K562 (cell line): ENCODE results near the gene MYOM3. TPM values are rescaled to one million over a fixed set of nuclear protein-coding genes. Genes with fewer than 3 reads are reported as not detected.

Experiments
- ATAC-seq: fragments of 200-7000 bp; cut with Tn5 transposase; 3 replicates; pipeline ENCODE4 v1.9.1; 2020; ENCODE audit warnings: moderate library complexity
- BruUV-seq: library from RNA; stranded (reverse); fragments of 400-500 nt; replicated peaks from 2 replicates; lab custom pipeline; 2021; lab: Mats Ljungman, UMichigan
- CTCF ChIA-PET: fragments of 300-600 bp; formaldehyde crosslinking; extraction: SDS; loops from one replicate; lab custom pipeline; 2021; ENCODE audit warnings: low intra/inter-chr PET ratio; lab: Yijun Ruan, JAX
- POLR2A ChIA-PET: fragments of 300-600, 350-650 bp; sonication (Branson Sonifier 250); formaldehyde crosslinking; extraction: SDS; loops from one replicate; lab custom pipeline; 2021; ENCODE audit warnings: antibody characterized with exemption, inconsistent platforms; lab: Yijun Ruan, JAX
- DNase-seq, 4 experiments: peaks; one replicate each; pipeline versions ENCODE4 v3.0.0 to v3.0.0-alpha.2; 2011 to 2018; ENCODE audit warnings: low spot score in 3 of 4, mixed read lengths in 3 of 4; ENCODE audit errors: extremely low read depth in 1 of 4
- FAIRE-seq: peaks from 2 replicates; lab custom pipeline; 2011; peaks lifted over from hg19 to GRCh38; lab: Jason Lieb, UNC
- H2AFZ ChIP-seq: 2 replicates; pipeline ENCODE4 v1.6.0; 2011; ENCODE audit warnings: low read depth, low read length, control low read depth, inconsistent platforms
- H3K27ac ChIP-seq: fragments of 200-600 bp; 3 replicates; pipeline ENCODE4 v1.8.0; 2011; ENCODE audit warnings: low read depth, mild to moderate bottlenecking, control low read depth, inconsistent platforms, low read length, moderate library complexity, mixed read lengths; ENCODE audit errors: extremely low read depth
- H3K27me3 ChIP-seq, 2 experiments: fragments of 300-600 bp in 1 of 2; 2 replicates in 1 of 2; 3 replicates in 1 of 2; pipeline versions ENCODE4 v1.6.0 to v1.8.0; 2011; ENCODE audit warnings: inconsistent platforms in 2 of 2, low read length in 2 of 2, mild to moderate bottlenecking in 1 of 2, mixed read lengths in 1 of 2, moderate library complexity in 1 of 2; ENCODE audit not compliant: control insufficient read depth in 2 of 2, insufficient read depth in 2 of 2
- H3K36me3 ChIP-seq: fragments of 300-600 bp; 3 replicates; pipeline ENCODE4 v1.8.0; 2011; ENCODE audit warnings: mild to moderate bottlenecking, low read length, inconsistent platforms; ENCODE audit not compliant: control insufficient read depth, insufficient read depth
- H3K4me1 ChIP-seq, 2 experiments: fragments of 200-600 bp in 1 of 2; replicated peaks in 1 of 2; 2 replicates in 1 of 2; 3 replicates in 1 of 2; pipeline versions ENCODE4 v1.5.1 to v1.8.0; 2011; ENCODE audit warnings: inconsistent platforms in 2 of 2, low read length in 2 of 2, mild to moderate bottlenecking in 1 of 2, mixed read lengths in 1 of 2, moderate library complexity in 1 of 2; ENCODE audit not compliant: control insufficient read depth in 2 of 2, insufficient read depth in 2 of 2
- H3K4me2 ChIP-seq: 2 replicates; pipeline ENCODE4 v1.6.1; 2011; ENCODE audit warnings: low read length, control low read depth, inconsistent platforms, mixed read lengths; ENCODE audit not compliant: insufficient read depth
- H3K4me3 ChIP-seq: fragments of 200-600 bp; sonication (generic), shearing (Covaris generic); 2 replicates; pipeline ENCODE4 v1.5.1; 2016; ENCODE audit warnings: control low read depth, inconsistent platforms
- H3K79me2 ChIP-seq: fragments of 200-600 bp; 3 replicates; pipeline ENCODE4 v1.8.0; 2011; ENCODE audit warnings: low read length, inconsistent platforms; ENCODE audit not compliant: control insufficient read depth, insufficient read depth
- H3K9ac ChIP-seq, 2 experiments: 2 replicates each; pipeline versions ENCODE4 v1.6.0 to v1.6.1; 2011; ENCODE audit warnings: low read depth in 2 of 2, low read length in 2 of 2, control low read depth in 1 of 2, inconsistent platforms in 1 of 2, mild to moderate bottlenecking in 1 of 2, mixed read lengths in 1 of 2; ENCODE audit not compliant: insufficient read depth in 1 of 2
- H3K9me1 ChIP-seq: one replicate; pipeline ENCODE4 v1.6.0; 2011; ENCODE audit warnings: inconsistent platforms, mild to moderate bottlenecking, low read length, moderate library complexity; ENCODE audit not compliant: control insufficient read depth, insufficient read depth
- H3K9me3 ChIP-seq: replicated peaks from 2 replicates; pipeline ENCODE4 v1.5.1; 2011; ENCODE audit warnings: low read depth, low read length, inconsistent platforms; ENCODE audit not compliant: control insufficient read depth, insufficient read depth
- H4K20me1 ChIP-seq: replicated peaks from 2 replicates; pipeline ENCODE4 v1.6.1; 2011; ENCODE audit warnings: low read length, inconsistent platforms, mixed read lengths; ENCODE audit not compliant: control insufficient read depth, insufficient read depth
- GTF2A2 ChIP-seq: IDR thresholded peaks from 2 replicates; pipeline ENCODE4 v1.6.1; 2016; ENCODE audit warnings: mild to moderate bottlenecking, missing genetic modification characterization, missing compliant biosample characterization
- MTF1 ChIP-seq: fragments of 250-450 bp; sonication (Bioruptor Pico); IDR thresholded peaks from 2 replicates; pipeline ENCODE4 v1.9.0; 2021; ENCODE audit warnings: moderate library complexity, mild to moderate bottlenecking, inconsistent platforms, borderline replicate concordance
- ZNF124 ChIP-seq: sonication (generic); formaldehyde crosslinking; IDR thresholded peaks from 2 replicates; pipeline ENCODE4 v1.8.1; 2022; ENCODE audit warnings: missing genetic modification reagents
- ZNF311 ChIP-seq: fragments of 250-450 bp; sonication (Bioruptor Pico); IDR thresholded peaks from 2 replicates; pipeline ENCODE4 v1.4.0; 2020; ENCODE audit warnings: mild to moderate bottlenecking, moderate library complexity
- ZNF324 ChIP-seq: fragments of 250-450 bp; sonication (Bioruptor Pico); IDR thresholded peaks from 2 replicates; pipeline ENCODE4 v1.4.0; 2020; ENCODE audit warnings: mild to moderate bottlenecking
- ZNF41 ChIP-seq: fragments of 250-450 bp; sonication (Bioruptor Pico); conservative IDR thresholded peaks from 2 replicates; pipeline ENCODE4 v1.4.0; 2020; ENCODE audit warnings: mild to moderate bottlenecking
- WGBS: fragments of 100-300 bp; shearing (Covaris generic); methylation state at CpG from one replicate; pipeline ENCODE4 v1.1.6; 2016; ENCODE audit warnings: low coverage, mixed read lengths; ENCODE audit not compliant: insufficient coverage; ENCODE audit errors: missing lambda C conversion rate; 5-methylcytosine and 5-hydroxymethylcytosine counted together
- in situ Hi-C: fragments of 300-500 bp; cut with MboI; formaldehyde crosslinking; loops from 4 replicates; pipeline ENCODE4 v1.15.0; 2018; ENCODE audit warnings: inconsistent platforms, mixed read lengths
- intact Hi-C: fragments of 100-400 bp; cut with micrococcal nuclease; formaldehyde crosslinking; loops from 2 replicates; pipeline ENCODE4 v1.14.2; 2022
- polyA plus RNA-seq, 8 experiments: library from polyadenylated mRNA; depleted of rRNA in 4 of 8; stranded (reverse) in 5 of 8; unstranded in 3 of 8; fragments of >200 nt; fragmentation: Nextera tagmentation in 2 of 8; fragmentation: Illumina TruSeq in 1 of 8; extraction: Ambion mirVana in 2 of 8; extraction: Trizol in 1 of 8; gene quantifications; 2 replicates each; pipeline versions ENCODE4 v1.2.1 to v1.2.3, GENCODE V29; 2011 to 2014; ENCODE audit warnings: inconsistent platforms in 1 of 8, missing spikeins in 1 of 8
- total RNA-seq, 7 experiments: library from RNA; depleted of rRNA in 6 of 7; stranded (reverse); fragments of >200 nt in 6 of 7; fragmentation: Illumina TruSeq in 2 of 7; extraction: Trizol in 2 of 7; gene quantifications; 2 replicates each; pipeline versions ENCODE4 v1.2.1 to v1.2.3, GENCODE V29; 2011 to 2021; ENCODE audit warnings: low replicate concordance in 1 of 7
- TF ChIP-seq, protein P1 (sequence below): fragments of 250-450 bp; sonication (Bioruptor Pico); IDR thresholded peaks from 2 replicates; pipeline ENCODE4 v1.8.0; 2022; ENCODE audit warnings: inconsistent platforms
- TF ChIP-seq, protein P2 (sequence below): IDR thresholded peaks from 2 replicates; pipeline ENCODE4 v1.6.1; 2016; ENCODE audit warnings: missing genetic modification characterization, missing compliant biosample characterization
- TF ChIP-seq, protein P3 (sequence below): sonication (generic); formaldehyde crosslinking; IDR thresholded peaks from 2 replicates; pipeline ENCODE4 v1.8.1; 2022; ENCODE audit warnings: missing genetic modification reagents

Gene MYOM3
- total and polyA plus RNA-seq, 9 of the 15 experiments (the other 6 are each of a cell fraction or from before 2014, with no cell fraction given) = 0.01 TPM; not detected in 8

DNA sequence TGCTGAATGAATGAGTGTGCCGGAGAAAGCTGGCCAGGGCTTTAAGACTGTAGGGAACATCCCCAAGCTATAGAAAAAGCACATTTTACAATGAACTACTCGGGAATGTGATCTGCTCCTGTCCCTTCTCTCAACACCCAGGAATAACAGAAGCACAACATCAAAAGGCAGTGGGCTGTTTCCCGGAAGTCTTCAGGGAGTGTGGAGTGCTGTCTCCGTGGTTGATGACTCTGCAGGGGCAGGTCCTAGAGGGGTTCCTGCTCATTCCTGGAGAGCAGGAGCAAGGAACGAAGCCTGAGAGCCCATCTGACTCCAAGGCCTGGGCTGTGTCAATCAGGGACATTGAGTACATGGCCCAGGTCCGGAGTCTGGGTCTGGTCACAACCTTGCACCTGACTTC lies 35.9 kb upstream of the MYOM3 start:
- Histone ChIP-seq H3K27ac (no peak overlapping the region), H3K36me3 (no peaks in the 10 kb centered on the region), H4K20me1 (peaks cover 10% of the 10 kb centered on the region), H3K4me1 (peaks cover 8 to 9% of the 10 kb centered on the region in 2 experiments; a peak in 3 of 5 replicates), H3K9me3 (no peaks in the 10 kb centered on the region), H3K9me1 (no peaks in the 10 kb centered on the region), H3K4me3 (no peak overlapping the region), H3K9ac (no peak overlapping the region), H3K4me2 (no peak overlapping the region), H2AFZ (no peak overlapping the region), H3K27me3 (peaks cover 45 to 64% of the 10 kb centered on the region in 2 experiments), H3K79me2 (no peaks in the 10 kb centered on the region)
- intact Hi-C loops (no loop called here), in situ Hi-C loops (no loop called here)
- BruUV-seq = no TSS peak
- 4% methylated on average over 6 of the region's 6 CpGs for WGBS
- ATAC-seq = no peak
- TF ChIP-seq ZNF311 (CRISPR knock-in tag) = no peak
- TF ChIP-seq, protein P1, sequence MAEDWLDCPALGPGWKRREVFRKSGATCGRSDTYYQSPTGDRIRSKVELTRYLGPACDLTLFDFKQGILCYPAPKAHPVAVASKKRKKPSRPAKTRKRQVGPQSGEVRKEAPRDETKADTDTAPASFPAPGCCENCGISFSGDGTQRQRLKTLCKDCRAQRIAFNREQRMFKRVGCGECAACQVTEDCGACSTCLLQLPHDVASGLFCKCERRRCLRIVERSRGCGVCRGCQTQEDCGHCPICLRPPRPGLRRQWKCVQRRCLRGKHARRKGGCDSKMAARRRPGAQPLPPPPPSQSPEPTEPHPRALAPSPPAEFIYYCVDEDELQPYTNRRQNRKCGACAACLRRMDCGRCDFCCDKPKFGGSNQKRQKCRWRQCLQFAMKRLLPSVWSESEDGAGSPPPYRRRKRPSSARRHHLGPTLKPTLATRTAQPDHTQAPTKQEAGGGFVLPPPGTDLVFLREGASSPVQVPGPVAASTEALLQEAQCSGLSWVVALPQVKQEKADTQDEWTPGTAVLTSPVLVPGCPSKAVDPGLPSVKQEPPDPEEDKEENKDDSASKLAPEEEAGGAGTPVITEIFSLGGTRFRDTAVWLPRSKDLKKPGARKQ (CRISPR knock-in tag) = no peak
- TF ChIP-seq ZNF324 (CRISPR knock-in tag) = no peak
- TF ChIP-seq ZNF124 (CRISPR knock-in tag) = no peak
- TF ChIP-seq GTF2A2 (tag) = no peak
- TF ChIP-seq, protein P2, sequence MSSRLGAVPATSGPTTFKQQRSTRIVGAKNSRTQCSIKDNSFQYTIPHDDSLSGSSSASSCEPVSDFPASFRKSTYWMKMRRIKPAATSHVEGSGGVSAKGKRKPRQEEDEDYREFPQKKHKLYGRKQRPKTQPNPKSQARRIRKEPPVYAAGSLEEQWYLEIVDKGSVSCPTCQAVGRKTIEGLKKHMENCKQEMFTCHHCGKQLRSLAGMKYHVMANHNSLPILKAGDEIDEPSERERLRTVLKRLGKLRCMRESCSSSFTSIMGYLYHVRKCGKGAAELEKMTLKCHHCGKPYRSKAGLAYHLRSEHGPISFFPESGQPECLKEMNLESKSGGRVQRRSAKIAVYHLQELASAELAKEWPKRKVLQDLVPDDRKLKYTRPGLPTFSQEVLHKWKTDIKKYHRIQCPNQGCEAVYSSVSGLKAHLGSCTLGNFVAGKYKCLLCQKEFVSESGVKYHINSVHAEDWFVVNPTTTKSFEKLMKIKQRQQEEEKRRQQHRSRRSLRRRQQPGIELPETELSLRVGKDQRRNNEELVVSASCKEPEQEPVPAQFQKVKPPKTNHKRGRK (tag) = no peak
- no peak for TF ChIP-seq MTF1 (CRISPR knock-in tag)
- TF ChIP-seq ZNF41 (CRISPR knock-in tag) = no peak
- TF ChIP-seq, protein P3, sequence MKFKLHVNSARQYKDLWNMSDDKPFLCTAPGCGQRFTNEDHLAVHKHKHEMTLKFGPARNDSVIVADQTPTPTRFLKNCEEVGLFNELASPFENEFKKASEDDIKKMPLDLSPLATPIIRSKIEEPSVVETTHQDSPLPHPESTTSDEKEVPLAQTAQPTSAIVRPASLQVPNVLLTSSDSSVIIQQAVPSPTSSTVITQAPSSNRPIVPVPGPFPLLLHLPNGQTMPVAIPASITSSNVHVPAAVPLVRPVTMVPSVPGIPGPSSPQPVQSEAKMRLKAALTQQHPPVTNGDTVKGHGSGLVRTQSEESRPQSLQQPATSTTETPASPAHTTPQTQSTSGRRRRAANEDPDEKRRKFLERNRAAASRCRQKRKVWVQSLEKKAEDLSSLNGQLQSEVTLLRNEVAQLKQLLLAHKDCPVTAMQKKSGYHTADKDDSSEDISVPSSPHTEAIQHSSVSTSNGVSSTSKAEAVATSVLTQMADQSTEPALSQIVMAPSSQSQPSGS = no peak
- no peak for DNase-seq
- no peak for FAIRE-seq
- ChIA-PET POLR2A (interaction anchor here (0.6 to 1.1 kb wide), 3 partner anchors 14 to 183 kb away, joined by 3 read pairs; no protein-coding TSS in a partner anchor), CTCF (no interaction called here)
